GM12875 (cell line): ENCODE measurements around the gene ACOT6.
"Not testable (repeated sequence)": the region's sequence is repeated elsewhere in the genome, so short reads cannot be mapped to it uniquely, and the experiment has no call there.

ENCODE experiments used
- H3K4me3 ChIP-seq: one replicate; pipeline ENCODE4 v1.5.1; 2011; ENCODE audit warnings: low read depth, low read length, control low read depth
- CTCF ChIP-seq: IDR thresholded peaks from 2 replicates; pipeline ENCODE4 v1.5.1; 2011; ENCODE audit warnings: low read depth, mild to moderate bottlenecking, control low read depth, inconsistent platforms, low read length, moderate library complexity, borderline replicate concordance; ENCODE audit not compliant: insufficient read depth

Gene ACOT6, protein sequence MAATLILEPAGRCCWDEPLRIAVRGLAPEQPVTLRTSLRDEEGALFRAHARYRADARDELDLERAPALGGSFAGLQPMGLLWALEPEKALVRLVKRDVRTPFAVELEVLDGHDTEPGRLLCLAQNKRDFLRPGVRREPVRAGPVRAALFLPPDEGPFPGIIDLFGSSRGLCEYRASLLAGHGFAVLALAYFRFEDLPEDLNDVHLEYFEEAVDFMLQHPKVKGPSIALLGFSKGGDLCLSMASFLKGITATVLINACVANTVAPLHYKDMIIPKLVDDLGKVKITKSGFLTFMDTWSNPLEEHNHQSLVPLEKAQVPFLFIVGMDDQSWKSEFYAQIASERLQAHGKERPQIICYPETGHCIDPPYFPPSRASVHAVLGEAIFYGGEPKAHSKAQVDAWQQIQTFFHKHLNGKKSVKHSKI

GRCh38 chr14:73612339-73613045, at the start of gene ACOT6:
Gene ACOT6, plus strand, starts transcription at chr14:73612517. Its CDS starts 55 bp downstream, at chr14:73612572.
- peak within 1 kb of the TSS; percentile 68 for H3K4me3 ChIP-seq
- TF ChIP-seq CTCF = no peak

GRCh38 chr14:73562696-73563095, 49.6 kb upstream of the ACOT6 start:
- not testable (repeated sequence) for H3K4me3 ChIP-seq

DNA sequence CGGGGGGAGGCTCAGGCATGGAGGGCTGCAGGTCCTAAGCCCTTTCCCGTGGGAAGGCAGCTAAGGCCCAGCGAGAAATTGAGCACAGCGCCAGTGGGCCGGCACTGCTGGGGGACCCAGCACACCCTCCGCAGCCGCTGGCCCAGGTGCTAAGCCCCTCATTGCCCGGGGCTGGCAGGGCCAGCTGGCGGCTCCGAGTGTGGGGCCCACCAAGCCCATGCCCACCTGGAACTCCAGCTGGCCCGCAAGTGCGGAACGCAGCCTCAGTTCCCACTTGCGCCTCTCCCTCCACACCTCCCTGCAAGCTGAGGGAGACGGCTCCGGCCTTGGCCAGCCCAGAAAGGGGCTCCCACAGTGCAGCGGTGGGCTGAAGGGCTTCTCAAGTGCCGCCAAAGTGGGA, 45.9 kb upstream of the ACOT6 start:
- not testable (repeated sequence) for H3K4me3 ChIP-seq

- H3K4me3 ChIP-seq = not testable (repeated sequence)
Measured at GRCh38 chr14:73566935-73567334, 45.4 kb upstream of the ACOT6 start.

- H3K4me3 ChIP-seq = no peak overlapping the region
- no peak for TF ChIP-seq CTCF
Measured at GRCh38 chr14:73567358-73567757, 45.0 kb upstream of the ACOT6 start.

DNA sequence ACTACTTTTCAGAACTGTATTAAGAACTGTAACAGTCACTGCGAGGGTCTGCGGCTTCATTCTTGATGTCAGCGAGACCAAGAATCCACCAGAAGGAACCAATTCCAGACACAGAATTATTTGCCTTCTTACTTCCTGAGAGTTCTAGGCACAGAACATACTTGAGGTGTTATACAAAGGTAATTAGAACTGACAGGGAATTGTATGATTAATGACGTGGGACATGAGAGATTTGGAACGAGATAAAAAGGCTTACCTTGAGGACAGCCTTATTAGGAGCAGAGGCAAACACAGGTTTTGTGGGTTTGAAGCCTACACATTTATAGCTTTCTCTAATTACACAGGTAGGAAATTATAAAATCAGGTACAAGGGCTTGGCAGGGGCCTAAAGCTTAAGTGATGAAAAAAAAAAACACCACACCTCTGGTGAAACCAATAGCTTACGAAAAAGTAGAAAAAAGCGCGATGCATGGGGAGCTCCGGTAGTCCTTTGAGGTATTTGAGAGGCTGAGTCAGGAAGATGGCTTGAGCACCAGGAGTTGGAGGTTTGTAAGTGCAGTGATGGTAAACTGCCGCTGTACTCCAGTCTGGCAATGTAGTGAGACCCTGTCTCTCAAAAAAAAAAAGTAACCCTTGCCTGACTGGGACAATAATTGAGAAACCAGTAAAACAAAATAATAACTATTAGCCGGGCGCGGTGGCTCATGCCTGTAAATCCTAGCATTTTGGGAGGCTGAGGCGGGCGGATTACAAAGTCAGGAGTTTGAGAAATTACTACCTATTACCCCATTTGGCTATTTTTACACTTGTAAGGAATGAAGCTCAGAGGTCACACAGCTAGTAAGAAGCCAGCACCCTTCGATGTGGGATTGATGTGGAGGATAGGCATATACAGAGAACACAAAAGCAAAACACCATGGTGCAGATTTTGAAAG, 44.1 kb upstream of the ACOT6 start:
- peak overlapping the region; percentile 59 for H3K4me3 ChIP-seq

GRCh38 chr14:73568886-73569184, 43.5 kb upstream of the ACOT6 start:
- peak overlapping the region; percentile 59 for H3K4me3 ChIP-seq

More for the DNA sequence above, 44.1 kb upstream of the ACOT6 start:
- TF ChIP-seq CTCF = no peak

DNA sequence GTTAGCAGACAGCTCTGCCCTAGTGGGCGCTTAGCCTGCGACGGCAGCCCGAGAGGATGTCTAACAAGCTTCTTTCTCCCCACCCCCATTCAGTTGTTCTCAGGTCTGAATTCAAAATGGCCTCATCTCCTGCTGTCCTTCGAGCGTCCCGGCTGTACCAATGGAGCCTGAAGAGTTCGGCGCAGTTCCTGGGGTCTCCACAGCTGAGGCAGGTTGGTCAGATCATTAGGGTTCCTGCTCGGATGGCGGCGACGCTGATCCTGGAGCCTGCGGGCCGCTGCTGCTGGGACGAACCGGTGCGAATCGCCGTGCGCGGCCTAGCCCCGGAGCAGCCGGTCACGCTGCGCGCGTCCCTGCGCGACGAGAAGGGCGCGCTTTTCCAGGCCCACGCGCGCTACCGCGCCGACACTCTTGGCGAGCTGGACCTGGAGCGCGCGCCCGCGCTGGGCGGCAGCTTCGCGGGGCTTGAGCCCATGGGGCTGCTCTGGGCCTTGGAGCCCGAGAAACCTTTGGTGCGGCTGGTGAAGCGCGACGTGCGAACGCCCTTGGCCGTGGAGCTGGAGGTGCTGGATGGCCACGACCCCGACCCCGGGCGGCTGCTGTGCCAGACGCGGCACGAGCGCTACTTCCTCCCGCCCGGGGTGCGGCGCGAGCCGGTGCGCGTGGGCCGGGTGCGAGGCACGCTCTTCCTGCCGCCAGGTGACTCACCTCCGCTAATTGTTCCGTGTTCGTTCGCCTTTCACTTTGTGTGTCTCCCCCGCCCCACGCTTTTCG, 42.9 kb upstream of the ACOT6 start, which contains the start of gene ACOT2:
Gene ACOT2, plus strand, starts transcription at position 29 of the 774 bp plus-strand sequence. Its CDS starts 28 bp downstream, at position 57.
- peak within 1 kb of the TSS; percentile 59 for H3K4me3 ChIP-seq

GRCh38 chr14:73570913-73571312, 41.4 kb upstream of the ACOT6 start:
- H3K4me3 ChIP-seq = not testable (repeated sequence)
- TF ChIP-seq CTCF = peak; percentile 62

- H3K4me3 ChIP-seq = not testable (repeated sequence)
Measured at GRCh38 chr14:73573034-73573433, 39.3 kb upstream of the ACOT6 start.

DNA sequence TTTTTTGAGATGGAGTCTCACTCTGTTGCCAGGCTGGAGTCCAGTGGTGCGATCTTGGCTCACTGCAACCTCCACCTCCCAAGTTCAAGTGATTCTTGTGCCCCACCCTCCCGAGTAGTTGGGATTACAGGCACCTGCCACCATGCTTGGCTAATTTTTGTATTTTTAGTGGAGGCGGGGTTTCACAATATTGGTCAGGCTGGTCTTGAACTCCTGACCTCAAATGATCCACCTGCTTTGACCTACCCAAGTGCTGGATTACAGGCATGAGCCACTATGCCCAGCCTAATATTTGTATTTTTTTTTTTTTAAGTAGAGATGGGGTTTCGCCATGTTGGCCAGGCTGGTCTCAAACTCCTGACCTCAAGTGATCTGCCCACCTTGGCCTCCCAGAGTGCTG, 38.6 kb upstream of the ACOT6 start:
- not testable (repeated sequence) for H3K4me3 ChIP-seq

DNA sequence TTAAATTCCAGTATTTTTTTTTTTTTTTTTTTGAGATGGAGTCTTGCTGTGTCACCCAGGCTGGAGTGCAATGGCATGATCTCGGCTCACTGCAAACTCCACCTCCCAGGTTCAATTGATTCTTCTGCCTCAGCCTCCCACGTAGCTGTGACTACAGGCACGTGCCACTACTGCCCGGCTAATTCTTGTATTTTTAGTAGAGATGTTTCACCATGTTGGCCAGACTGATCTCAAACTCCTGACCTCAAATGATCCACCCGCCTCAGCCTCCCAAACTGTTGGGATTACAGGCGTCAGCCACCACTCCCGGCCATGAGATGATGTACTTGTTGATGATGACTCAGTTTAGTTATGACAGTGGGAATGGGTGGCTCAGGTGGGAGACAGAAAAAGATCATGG, 38.1 kb upstream of the ACOT6 start:
- H3K4me3 ChIP-seq = not testable (repeated sequence)
